SH-SY5Y (cell line): ENCODE data around the gene FNDC5.

Experiments
- GATA2 ChIP-seq: IDR thresholded peaks from 2 replicates; pipeline ENCODE4 v1.6.1; 2011; ENCODE audit warnings: mild to moderate bottlenecking, low read depth, low read length
- GATA3 ChIP-seq: IDR thresholded peaks from 2 replicates; pipeline ENCODE4 v1.6.1; 2011; ENCODE audit warnings: low read depth, mild to moderate bottlenecking, low read length, moderate library complexity

The FNDC5 gene

DNA sequence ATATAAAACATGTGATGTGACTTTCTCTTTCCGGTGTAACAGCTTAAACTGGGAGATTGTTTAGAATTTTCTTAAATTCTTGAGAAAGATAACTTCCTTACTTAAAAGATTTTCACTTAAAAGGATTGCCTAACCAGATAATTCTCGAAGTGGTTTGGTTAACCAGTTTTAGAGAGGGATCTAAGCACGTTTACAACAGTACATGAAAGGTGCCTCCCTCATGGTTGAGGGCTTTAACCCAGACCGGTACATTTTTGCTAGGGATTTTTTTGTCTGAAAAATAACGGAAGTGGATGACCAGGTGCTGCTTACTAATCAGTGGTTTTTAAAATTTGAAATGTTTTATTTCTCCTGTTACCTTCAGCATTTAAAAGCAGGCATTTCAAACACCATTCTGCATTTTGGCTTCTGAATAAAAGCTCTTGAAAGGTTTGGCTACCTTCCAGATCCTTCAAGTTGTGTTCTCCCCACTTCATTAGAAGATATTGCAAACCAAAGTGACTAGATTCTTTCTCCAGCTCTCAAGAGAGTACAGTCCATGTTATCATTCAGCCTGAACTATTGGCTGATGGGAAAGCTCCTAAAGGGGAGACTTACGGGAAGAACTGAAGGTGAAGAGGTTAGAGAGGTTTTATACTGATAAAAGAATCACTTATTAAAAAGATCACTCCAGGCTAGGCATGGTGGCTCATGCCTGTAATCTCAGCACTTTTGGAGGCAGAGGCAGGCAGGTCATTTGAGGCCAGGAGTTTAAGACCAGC lies 40.4 kb downstream of the FNDC5 start:
- TF ChIP-seq GATA2: no peak
- no peak for TF ChIP-seq GATA3

DNA sequence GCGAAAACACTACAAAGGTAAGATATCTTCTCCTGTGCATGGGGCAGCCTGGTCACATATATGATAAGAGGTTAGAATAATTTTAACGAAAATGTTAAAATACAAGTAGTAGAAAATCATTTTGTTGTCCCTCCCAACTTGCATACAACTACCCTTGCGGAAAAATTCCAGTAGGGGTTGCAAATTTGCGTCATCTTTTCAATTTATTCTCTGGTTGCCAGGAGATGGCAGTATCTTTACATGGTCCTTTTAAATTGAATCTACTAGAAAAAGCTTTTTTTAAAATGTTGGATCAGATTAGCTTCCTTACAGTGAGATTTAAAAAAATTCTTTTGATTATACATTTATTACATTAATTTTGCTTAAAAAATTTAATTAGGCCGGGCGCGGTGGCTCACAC lies 42.4 kb downstream of the FNDC5 start:
- TF ChIP-seq GATA3: no peak
- TF ChIP-seq GATA2: no peak

DNA sequence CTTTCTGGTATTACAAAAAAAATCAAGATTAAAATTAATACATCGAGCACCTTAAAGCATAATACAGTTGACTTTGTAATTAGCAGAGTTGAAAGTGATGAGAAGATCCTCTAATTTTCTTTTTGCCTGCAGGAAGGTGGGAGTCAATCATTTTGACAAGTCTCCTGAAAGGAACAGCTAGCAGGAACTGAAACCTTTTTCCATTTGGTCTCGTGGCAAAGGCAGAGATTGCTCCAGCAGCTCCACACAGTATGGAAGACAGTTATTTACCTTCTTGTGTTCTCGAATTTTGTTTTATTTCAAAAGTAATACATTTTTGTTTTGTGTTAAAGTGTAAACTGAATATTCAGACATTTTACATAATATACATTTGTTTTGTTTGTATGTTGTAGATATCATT lies 45.5 kb downstream of the FNDC5 start:
- no peak for TF ChIP-seq GATA2
- no peak for TF ChIP-seq GATA3

DNA sequence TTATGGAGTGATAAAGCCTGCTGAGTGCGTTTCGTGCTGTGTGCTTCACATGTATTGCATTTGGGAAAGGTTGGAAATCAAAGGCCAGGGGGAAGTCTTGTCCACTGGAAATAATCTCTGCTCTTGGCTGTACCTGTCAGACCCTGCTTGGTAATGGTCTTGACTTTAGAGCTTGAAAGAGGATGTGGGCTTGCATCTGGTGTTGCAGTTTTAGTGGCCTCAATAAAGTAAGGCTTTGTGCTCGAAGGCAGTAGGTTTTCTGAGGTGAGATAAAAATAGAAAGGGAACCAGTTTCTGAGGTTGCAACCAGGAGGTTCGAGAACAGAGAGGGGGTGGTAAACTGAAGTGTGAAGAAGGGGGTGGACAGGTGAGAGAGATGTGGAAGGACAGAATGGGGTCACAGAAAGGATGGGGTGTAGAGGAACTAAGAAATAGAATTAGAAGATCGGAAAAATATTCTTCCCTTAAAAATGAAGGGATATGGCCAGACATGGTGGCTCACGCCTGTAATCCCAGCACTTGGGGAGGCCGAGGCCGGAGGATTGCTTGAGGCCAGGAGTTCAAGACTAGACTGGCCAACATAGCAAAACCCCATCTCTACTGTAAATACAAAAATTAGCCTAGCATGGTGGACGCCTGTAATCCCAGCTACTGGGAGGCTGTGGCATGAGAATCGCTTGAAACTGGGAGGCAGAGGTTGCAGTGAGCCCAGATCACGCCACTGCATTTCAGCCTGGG lies 51.7 kb downstream of the FNDC5 start:
- TF ChIP-seq GATA3 (no peak), GATA2 (no peak)

DNA sequence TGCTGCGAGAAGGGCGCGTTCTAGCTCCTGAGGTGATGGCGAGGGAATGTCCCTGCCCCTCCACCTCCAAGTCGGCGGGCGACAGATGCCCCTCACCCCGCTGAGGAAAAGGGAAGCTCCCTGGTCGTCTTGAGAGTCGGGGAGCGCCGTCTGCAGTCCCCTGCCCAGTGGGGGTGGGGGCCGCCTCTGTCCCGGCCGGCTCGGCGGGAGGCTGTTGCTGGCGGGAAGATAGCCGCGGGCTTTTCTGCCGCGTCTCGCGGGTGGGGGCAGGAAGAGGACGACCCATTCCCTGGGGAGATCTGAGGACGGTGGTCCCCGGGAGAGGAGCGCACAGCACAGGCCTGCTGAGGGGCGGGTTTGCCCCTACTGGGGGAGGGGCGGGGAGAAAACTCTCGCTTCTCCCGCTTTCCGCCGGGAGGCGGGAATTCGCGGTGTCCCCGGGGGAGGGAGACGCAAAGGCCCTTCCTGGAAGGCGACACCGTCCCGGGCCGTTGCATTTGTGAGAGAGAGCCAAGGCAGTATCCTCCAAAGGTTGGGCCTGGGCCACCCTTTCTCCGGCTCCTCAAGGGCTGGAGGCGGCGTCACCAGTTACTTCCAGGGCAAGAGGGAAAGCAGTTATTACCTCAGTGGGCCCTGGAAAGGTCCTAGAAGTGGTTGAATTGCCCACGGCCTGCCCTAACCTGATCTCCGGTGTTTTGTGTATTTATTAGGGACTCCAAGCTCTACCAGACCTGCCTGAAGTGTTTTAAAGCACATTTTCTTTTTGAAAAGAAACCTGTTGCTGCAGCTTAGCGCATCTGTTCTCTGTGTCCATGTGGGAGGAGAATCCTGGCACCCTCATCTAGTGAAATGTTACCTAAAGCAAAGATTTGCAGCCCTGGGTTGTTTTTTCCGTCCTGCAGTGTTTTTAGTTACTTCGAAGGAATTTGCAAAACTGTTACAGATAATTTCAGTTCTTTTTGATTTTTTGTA lies 52.6 kb downstream of the FNDC5 start:
- TF ChIP-seq GATA2 (no peak), GATA3 (no peak)

DNA sequence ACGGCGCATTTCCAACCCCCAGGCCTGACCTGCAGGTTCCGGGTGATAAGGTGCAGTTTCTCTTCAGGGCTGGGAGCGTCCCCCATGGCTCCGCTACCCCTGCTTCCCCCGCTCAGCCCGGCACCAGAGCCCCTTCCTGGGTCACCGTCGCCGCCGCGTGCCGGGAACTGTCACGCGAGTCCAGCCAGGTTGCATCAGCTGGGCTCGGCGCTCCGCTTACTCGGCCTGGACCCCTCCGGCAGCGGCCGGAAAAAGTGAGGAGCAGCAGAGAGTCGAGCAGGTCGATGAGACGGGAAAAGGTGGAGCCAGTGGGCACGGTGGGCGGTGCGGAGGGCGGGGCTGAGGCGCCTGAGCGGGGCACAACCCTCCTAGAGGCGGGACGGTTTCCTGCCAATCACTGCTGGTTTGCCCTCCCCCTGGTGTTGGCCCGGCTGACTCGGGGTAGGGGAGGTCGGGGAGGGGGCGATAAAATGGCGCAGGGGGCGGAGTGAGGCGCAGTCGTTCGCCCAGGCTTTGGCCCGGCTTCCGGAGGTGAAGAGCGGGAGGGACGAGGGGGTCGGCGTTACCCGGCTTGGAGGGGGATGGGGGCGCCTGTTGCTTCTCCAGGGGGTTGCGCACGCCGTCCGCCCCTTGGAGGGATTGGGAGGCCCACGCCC lies 53.4 kb downstream of the FNDC5 start, which contains the start of the genes S100PBP and YARS1:
Gene S100PBP (plus strand): TSS at position 495 of the 656 bp plus-strand sequence. CDS start 8,447 bp downstream, outside the sequence.
Gene YARS1 (minus strand): TSS at position 200 of the 656 bp plus-strand sequence. CDS start 114 bp downstream, at position 86.
- TF ChIP-seq GATA2 (no peak), GATA3 (no peak)

DNA sequence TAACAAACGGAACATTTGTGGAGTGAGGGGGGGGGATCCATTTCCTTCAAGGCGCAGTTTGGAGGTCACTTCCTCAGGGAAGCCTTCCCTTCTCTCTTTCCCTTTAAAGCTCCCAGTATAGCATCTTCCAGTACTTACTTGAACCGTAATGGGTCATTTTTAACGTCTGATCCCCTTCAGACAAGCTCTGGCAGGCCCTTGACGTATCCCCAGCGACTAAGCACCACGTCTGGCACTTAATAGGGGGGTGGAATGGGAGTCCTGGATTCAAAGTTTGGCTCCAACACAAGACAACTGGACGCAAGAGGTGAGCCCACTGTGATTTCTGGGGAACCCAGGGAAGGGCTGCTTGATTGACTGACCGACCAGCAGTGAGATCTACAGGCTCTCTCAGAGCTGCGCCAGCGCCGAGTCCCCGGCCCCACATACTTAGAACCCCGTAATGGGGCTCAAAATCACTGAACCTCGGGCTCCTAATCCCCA lies 54.0 kb downstream of the FNDC5 start:
- no peak for TF ChIP-seq GATA2
- TF ChIP-seq GATA3: no peak

DNA sequence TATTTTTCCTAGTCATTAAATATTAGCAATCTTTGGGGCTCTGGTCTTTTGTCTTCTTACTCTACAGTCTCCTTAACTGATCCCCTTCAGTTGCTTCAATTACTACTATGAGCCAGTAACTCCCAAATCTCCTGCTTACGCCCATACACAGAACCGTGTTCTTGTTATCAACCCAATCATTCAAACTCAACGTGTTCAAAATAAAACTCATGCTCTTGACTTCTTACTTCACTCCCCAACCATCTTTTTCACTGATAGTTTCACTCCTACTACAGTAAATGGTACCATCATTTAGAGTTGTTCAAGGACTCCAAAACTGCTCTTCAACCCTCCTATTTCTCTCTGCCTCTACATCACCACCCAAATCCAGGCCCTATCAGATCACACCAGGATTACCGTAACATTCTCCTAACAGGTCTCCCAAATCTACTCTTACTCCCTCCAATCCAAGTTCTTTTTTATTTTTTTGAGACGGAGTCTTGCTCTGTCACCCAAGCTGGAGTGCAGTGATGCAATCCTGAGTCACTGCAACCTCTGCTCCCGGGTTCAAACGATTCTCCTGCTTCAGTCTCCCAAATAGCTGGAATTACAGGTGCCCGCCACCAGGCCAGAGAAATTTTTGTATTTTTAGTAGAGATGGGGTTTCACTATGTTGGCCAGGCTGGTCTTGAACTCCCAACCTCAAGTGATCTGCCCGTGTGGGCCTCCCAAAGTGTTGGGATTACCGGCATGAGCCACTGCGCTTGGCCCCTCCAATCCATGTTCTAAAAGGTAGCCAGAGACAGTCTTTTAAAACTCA lies 56.6 kb downstream of the FNDC5 start:
- TF ChIP-seq GATA3 (no peak), GATA2 (no peak)
